ENCODE data around the gene DDHD1.
"Not testable (repeated sequence)": the region's sequence is repeated elsewhere in the genome, so short reads cannot be mapped to it uniquely, and the experiment has no call there.

DDHD1 gene

GRCh38 chr14:53103636-53104340 is 49.3 kb downstream of the DDHD1 start:
- DNase-seq, result peak; percentile 30

GRCh38 chr14:53093206-53093605 is 59.9 kb downstream of the DDHD1 start:
- no peak for DNase-seq

GRCh38 chr14:53090853-53091252 is 62.3 kb downstream of the DDHD1 start:
- no peak for DNase-seq

GRCh38 chr14:53084954-53085353 is 68.2 kb downstream of the DDHD1 start:
- not testable (repeated sequence) for DNase-seq

GRCh38 chr14:53064475-53064874 is 88.6 kb downstream of the DDHD1 start:
- no peak for DNase-seq

- DNase-seq, result no peak
Observed at GRCh38 chr14:53062856-53063255, 90.3 kb downstream of the DDHD1 start.

GRCh38 chr14:53060046-53060445 is 93.1 kb downstream of the DDHD1 start:
- DNase-seq, result no peak

- DNase-seq, result peak; percentile 81
Observed at GRCh38 chr14:53055003-53055402, 98.1 kb downstream of the DDHD1 start.

GRCh38 chr14:53054457-53054856 is 98.7 kb downstream of the DDHD1 start:
- DNase-seq, result no peak

- DNase-seq, result no peak
Observed at GRCh38 chr14:53048631-53049030, 104.5 kb downstream of the DDHD1 start.

GRCh38 chr14:53047307-53048069 is 105.6 kb downstream of the DDHD1 start:
- no peak for DNase-seq

- DNase-seq, result no peak
Observed at GRCh38 chr14:53044486-53044885, 108.6 kb downstream of the DDHD1 start.

- DNase-seq, result no peak
Observed at GRCh38 chr14:53043027-53043581, 110.0 kb downstream of the DDHD1 start.

- no peak for DNase-seq
Observed at GRCh38 chr14:53042480-53042879, 110.6 kb downstream of the DDHD1 start.

GRCh38 chr14:53041067-53041466 is 112.1 kb downstream of the DDHD1 start:
- no peak for DNase-seq

- no peak for DNase-seq
Observed at GRCh38 chr14:53038629-53039028, 114.5 kb downstream of the DDHD1 start.

GRCh38 chr14:53037016-53037415 is 116.1 kb downstream of the DDHD1 start:
- DNase-seq, result no peak

- no peak for DNase-seq
Observed at GRCh38 chr14:53035336-53036210, 117.5 kb downstream of the DDHD1 start.

GRCh38 chr14:53034688-53035230 is 118.4 kb downstream of the DDHD1 start:
- no peak for DNase-seq

- DNase-seq, result no peak
Observed at GRCh38 chr14:53034036-53034435, 119.1 kb downstream of the DDHD1 start.

- no peak for DNase-seq
Observed at GRCh38 chr14:53032838-53033390, 120.2 kb downstream of the DDHD1 start.

GRCh38 chr14:53032161-53032803 is 120.8 kb downstream of the DDHD1 start:
- no peak for DNase-seq

All from hematopoietic multipotent progenitor cell treated with erythropoietin and hydrocortisone succinate and interleukin-3 and kit ligand, for 6 days (in vitro differentiated cells).